T-helper 9 cell (primary cell): ENCODE measurements around the gene ABCD3.
"Not testable (repeated sequence)": the region's sequence is repeated elsewhere in the genome, so short reads cannot be mapped to it uniquely, and the experiment has no call there.

Experiments used
- DNase-seq: peaks from one replicate; pipeline ENCODE4 v3.0.0-alpha.2; 2020
- total RNA-seq, 2 donors: gene quantifications; one replicate each; lab custom pipeline; 2026; lab: John Stamatoyannopoulos, UW

The ABCD3 gene
- total RNA-seq, result 17.6 to 56.9 reads per million in 2 donors

- DNase-seq, result peak; percentile 93
Measured at GRCh38 chr1:94417978-94418663, at the start of gene ABCD3. TSS of gene ABCD3 (plus strand) at chr1:94418389. CDS start at chr1:94418479, 90 bp downstream.

- DNase-seq, result not testable (repeated sequence)
Measured at GRCh38 chr1:94372771-94373170, 45.4 kb upstream of the ABCD3 start.

DNA sequence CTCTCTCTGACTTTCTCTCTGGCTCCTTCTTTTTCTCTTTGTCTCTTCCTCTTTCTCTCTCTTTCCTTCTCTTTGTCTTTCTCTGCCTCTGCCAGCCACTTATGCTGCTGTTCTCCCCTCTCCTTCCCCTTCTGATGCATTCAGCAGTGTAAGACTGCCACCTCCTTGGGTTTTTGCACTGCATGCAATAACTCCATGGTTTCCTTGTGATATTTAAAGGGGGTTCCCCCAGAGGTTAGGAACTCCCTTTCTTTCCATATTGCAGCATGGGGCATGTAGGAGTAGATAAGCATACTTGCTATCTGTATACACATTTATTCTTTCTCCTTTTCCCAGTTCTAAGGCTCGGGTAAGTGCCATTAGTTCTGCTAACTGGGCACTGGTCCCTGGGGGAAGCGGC is 44.9 kb upstream of the ABCD3 start:
- not testable (repeated sequence) for DNase-seq

DNA sequence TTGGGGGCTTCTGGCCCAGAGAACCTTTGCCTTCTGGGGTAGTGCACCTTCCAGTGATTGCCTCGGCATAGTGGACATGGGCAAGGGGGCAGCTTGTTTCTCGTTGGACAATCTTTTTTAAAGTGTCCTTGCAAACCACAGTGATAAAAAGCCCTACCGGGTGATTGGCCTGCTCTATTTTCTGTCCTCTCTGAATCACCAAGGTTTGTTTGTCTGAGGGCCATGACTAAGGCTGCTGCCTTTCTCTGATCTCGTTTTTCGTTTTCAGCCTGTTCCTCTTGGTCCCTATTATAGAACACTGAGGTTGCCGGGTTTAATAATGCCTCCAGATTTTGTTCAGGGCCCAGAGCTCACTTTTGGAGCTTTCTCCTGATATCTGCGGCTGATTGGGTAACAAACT is 42.5 kb upstream of the ABCD3 start:
- not testable (repeated sequence) for DNase-seq

GRCh38 chr1:94378493-94378892 is 39.7 kb upstream of the ABCD3 start:
- DNase-seq, result not testable (repeated sequence)

GRCh38 chr1:94379615-94380014 is 38.6 kb upstream of the ABCD3 start:
- DNase-seq, result no peak

GRCh38 chr1:94382201-94382600 is 36.0 kb upstream of the ABCD3 start:
- no peak for DNase-seq

GRCh38 chr1:94383966-94384408 is 34.2 kb upstream of the ABCD3 start:
- no peak for DNase-seq

- DNase-seq, result no peak
Measured at GRCh38 chr1:94384485-94385265, 33.5 kb upstream of the ABCD3 start.

GRCh38 chr1:94385308-94385929 is 32.8 kb upstream of the ABCD3 start:
- no peak for DNase-seq

DNA sequence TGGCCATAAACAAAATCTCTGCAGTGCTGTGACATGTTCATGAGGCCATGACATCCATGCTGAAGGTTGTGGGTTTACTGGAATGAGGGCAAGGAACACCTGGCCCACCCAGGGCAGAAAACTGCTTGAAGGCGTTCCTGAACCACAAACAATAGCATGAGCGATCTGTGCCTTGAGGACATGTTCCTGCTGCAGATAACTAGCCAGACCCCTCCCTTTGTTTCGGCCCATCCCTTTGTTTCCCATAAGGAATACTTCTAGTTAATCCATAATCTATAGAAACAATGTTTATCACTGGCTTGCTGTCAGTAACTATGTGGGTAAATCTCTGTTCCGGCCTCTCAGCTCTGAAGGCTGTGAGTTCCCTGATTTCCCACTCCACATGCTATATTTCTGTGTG is 28.9 kb upstream of the ABCD3 start:
- DNase-seq, result no peak

GRCh38 chr1:94394247-94394646 is 23.9 kb upstream of the ABCD3 start:
- no peak for DNase-seq

- no peak for DNase-seq
Measured at GRCh38 chr1:94395231-94395630, 23.0 kb upstream of the ABCD3 start.

DNA sequence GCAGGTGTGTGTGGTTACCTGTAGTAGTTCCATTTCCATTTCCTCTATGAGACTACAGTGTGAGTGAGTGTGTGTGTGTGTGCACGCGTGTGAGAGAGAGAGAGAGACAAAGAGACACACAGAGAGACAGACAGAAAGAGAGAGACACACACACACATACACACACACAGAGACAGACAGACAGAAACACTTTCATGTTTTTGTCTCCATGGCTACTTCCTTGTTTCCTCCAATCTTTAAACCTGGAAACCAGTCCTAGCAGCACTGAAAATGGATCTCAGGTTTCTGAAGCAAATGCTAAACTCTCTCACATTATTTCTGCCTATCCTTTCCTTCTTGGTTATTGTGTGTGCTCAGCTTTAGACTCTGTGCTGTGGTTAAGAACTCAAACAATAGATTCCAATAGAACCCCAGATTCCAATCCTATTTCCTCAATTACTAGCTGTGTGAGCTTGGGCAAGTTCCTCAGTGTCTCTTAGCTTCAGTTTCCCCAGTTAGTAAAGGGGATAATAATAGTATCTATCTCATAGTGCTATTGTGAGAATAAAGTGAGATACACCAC is 22.4 kb upstream of the ABCD3 start:
- DNase-seq, result no peak

DNA sequence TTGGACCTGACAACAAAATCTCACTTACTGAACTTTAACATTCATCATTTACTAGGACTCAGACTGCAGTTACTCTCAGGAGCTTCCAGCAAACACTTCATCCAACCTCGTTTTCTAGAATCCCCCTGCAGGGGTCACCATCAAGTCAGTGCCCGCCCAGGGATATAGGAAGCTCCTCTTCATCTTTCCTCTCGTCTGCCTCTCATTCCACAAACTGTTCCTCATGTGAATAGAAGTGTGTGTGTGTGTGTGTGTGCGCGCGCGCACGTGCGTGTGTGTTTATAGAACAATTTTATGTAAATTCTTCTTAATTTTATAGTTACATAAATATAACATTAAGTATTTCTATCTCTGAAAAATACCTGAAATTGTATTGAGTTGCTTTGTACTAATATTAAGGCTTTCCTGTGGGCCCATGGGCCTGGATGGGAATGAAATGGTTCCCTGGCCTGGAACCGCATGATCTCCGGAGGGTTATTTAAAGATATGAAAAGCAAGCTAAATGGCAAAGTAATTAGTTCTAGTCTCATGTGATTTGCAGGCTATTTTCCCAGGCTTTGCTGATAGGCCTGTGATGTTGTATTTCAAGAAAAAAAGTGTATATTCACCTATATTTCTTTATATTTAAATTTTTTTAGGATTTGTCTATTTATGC is 21.7 kb upstream of the ABCD3 start:
- no peak for DNase-seq

GRCh38 chr1:94398356-94398755 is 19.8 kb upstream of the ABCD3 start:
- DNase-seq, result no peak

- DNase-seq, result no peak
Measured at GRCh38 chr1:94399453-94399852, 18.7 kb upstream of the ABCD3 start.

GRCh38 chr1:94401206-94401605 is 17.0 kb upstream of the ABCD3 start:
- no peak for DNase-seq

- DNase-seq, result no peak
Measured at GRCh38 chr1:94406446-94406845, 11.7 kb upstream of the ABCD3 start.

DNA sequence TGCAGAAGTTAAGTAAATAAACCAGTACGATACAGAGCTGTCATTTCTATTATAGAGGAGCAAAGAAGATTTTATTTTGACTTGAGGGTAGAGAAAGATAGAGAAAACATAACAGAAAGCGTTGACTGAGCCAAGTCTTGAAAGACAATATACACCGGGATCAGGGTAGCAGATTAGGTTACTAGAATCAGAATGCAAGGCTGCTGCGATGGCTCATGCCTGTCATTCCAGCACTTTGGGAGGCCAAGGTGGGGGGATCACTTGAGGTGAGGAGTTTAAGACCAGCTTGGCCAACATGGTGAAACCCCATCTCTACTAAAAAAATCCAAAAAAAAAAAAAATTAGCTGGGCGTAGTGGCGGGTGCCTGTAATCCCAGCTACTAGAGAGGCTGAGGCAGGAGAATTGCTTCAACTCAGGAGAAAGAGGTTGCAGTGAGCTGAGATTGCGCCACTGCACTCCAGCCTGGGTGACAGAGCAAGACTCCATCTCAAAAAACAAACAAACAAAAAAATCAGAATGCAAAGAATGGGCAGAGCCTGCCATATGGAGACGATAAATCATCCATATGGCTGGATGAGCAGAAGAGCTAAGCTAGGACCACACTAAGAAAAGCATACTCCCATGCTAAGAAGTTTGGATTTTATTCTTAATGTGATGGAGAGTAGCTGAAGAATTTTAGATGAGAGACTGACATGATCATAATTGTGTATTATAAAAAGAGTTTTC is 9.9 kb upstream of the ABCD3 start:
- DNase-seq, result no peak

GRCh38 chr1:94411237-94411636 is 7.0 kb upstream of the ABCD3 start:
- DNase-seq, result no peak

- no peak for DNase-seq
Measured at GRCh38 chr1:94413311-94413710, 4.9 kb upstream of the ABCD3 start.
